ENCODE measurements around the gene TSR1. TPM values are rescaled to one million over a fixed set of nuclear protein-coding genes. Genes with fewer than 3 reads are reported as not detected.

TSR1 gene
- total and polyA plus RNA-seq, 10 donors, result 8.2 to 30.4 (median 19.6) TPM

- Histone ChIP-seq H3K4me1 (peaks cover 6 to 38% (median 19%) of the 10 kb centered on the region in 6 donors), H3K27ac (no peak overlapping the region), H3K36me3 (peaks cover 0 to 76% (median 56%) of the 10 kb centered on the region in 6 donors), H3K9me3 (no peaks in the 10 kb centered on the region), H3K27me3 (replicated peaks in 1 of 7) (no peaks in the 10 kb centered on the region), H3K4me3 (no peak overlapping the region)
- intact Hi-C loops (cut with DNase I; ENCODE audit: low total_unique reads), result no loop called here
- TF ChIP-seq POLR2A (IDR thresholded peaks at IDR 0.05), result no peak
- TF ChIP-seq POLR2AphosphoS5 (IDR thresholded peaks at IDR 0.05), result peak in 1 of 3 donors; percentile 41
- WGBS, 5 donors, result 89 to 94% (median 92%) methylated on average over 20 to 25 of the region's 25 CpGs
- DNase-seq, result no peak
These were observed 43.4 kb upstream of the TSR1 start for GRCh38 chr17:2379489-2380225.

DNA sequence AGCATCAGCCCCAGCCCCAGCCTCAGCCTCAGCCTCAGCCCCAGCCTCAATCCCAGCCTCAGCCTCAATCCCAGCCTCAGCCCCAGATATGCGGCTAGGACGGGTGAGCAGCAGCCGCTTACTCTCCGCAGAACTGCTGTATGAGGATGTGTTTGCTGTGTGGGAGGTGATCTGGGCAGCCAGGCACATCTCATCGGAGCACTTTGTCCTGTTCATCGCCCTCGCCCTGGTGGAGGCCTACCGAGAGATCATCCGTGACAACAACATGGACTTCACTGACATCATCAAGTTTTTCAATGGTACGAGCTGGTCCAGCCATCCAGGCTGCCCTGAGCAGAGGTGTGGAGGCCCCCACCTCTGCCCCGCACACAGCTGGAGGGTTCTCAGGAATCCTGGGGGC lies 42.6 kb upstream of the TSR1 start:
- Histone ChIP-seq H3K36me3 (peaks cover 0 to 79% (median 59%) of the 10 kb centered on the region in 6 donors), H3K27me3 (replicated peaks in 1 of 7) (no peaks in the 10 kb centered on the region), H3K27ac (no peak overlapping the region), H3K9me3 (no peaks in the 10 kb centered on the region), H3K4me1 (peaks cover 6 to 33% (median 18%) of the 10 kb centered on the region in 6 donors), H3K4me3 (no peak overlapping the region)
- TF ChIP-seq CTCF (IDR thresholded peaks at IDR 0.05 in 8 of 11, conservative IDR thresholded peaks at IDR 0.05 in 3 of 11), result no peak
- TF ChIP-seq POLR2A (IDR thresholded peaks at IDR 0.05), result no peak
- TF ChIP-seq POLR2AphosphoS5 (IDR thresholded peaks at IDR 0.05), result no peak
- WGBS, 5 donors, result 92 to 98% (median 95%) methylated on average over 6 to 11 of the region's 11 CpGs
- DNase-seq, result no peak
- intact Hi-C loops (cut with DNase I; ENCODE audit: low total_unique reads), result no loop called here

GRCh38 chr17:2377659-2378058 lies 41.4 kb upstream of the TSR1 start:
- H3K4me3 ChIP-seq, result no peak overlapping the region
- no peak overlapping the region for H3K27ac ChIP-seq
- peaks cover 1 to 22% (median 11%) of the 10 kb centered on the region in 6 donors for H3K4me1 ChIP-seq
- H3K36me3 ChIP-seq, result peaks cover 0 to 92% (median 71%) of the 10 kb centered on the region in 6 donors
- H3K27me3 ChIP-seq (replicated peaks in 1 of 7), result no peaks in the 10 kb centered on the region
- intact Hi-C loops (cut with DNase I; ENCODE audit: low total_unique reads), result no loop called here
- 90 to 96% (median 94%) methylated on average over 10 of the region's 10 CpGs for WGBS, 5 donors
- TF ChIP-seq POLR2AphosphoS5 (IDR thresholded peaks at IDR 0.05) (peak in 1 of 3 donors; percentile 52), POLR2A (IDR thresholded peaks at IDR 0.05) (no peak), CTCF (IDR thresholded peaks at IDR 0.05 in 8 of 11, conservative IDR thresholded peaks at IDR 0.05 in 3 of 11) (no peak)
- H3K9me3 ChIP-seq, result no peaks in the 10 kb centered on the region
- DNase-seq, result no peak

DNA sequence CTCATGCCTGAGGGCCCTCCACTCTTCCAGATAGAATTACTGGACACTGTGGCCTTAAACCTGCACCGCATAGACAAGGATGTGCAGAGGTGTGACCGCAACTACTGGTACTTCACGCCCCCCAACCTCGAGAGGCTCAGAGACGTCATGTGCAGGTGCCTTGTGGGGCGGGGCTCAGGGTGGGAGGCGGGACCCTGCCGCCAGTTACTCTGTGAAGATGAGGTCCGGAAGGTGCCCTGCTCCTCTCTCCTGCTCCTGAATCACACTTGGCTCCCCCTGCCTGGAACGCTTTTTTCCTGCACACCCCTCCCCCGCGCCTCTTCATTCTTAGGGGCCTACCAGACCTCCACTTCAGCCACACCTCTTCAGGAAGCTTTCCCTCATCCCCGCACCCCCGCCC lies 39.9 kb upstream of the TSR1 start:
- H3K27me3 ChIP-seq (replicated peaks in 1 of 7), result no peaks in the 10 kb centered on the region
- H3K4me1 ChIP-seq, result peaks cover 0 to 11% (median 5%) of the 10 kb centered on the region in 6 donors
- no peak for DNase-seq
- H3K4me3 ChIP-seq, result no peak overlapping the region
- no peak overlapping the region for H3K27ac ChIP-seq
- 93 to 97% (median 94%) methylated on average over 14 of the region's 14 CpGs for WGBS, 5 donors
- H3K36me3 ChIP-seq, result peaks cover 0 to 100% (median 77%) of the 10 kb centered on the region in 6 donors
- H3K9me3 ChIP-seq, result no peaks in the 10 kb centered on the region
- intact Hi-C loops (cut with DNase I; ENCODE audit: low total_unique reads), result no loop called here
- no peak for TF ChIP-seq POLR2AphosphoS5 (IDR thresholded peaks at IDR 0.05)
- TF ChIP-seq POLR2A (IDR thresholded peaks at IDR 0.05), result no peak
- TF ChIP-seq CTCF (IDR thresholded peaks at IDR 0.05 in 8 of 11, conservative IDR thresholded peaks at IDR 0.05 in 3 of 11), result no peak

Measured in spleen (tissue), 11 donors.